H1 (cell line): ENCODE results near the gene FYB2. TPM values are rescaled to one million over a fixed set of nuclear protein-coding genes. Genes with fewer than 3 reads are reported as not detected.

Experiments
- CTCF ChIA-PET: fragments of 300-600 bp; sonication (Branson Sonifier 250); formaldehyde crosslinking; loops from one replicate; lab custom pipeline; 2021; ENCODE audit not compliant: partially characterized antibody; lab: Charles Lee
- POLR2A ChIA-PET: fragments of 300-600 bp; sonication (Branson Sonifier 250); formaldehyde crosslinking; loops from one replicate; lab custom pipeline; 2021; ENCODE audit warnings: inconsistent platforms; ENCODE audit not compliant: partially characterized antibody; lab: Charles Lee
- DNase-seq, 2 experiments: peaks; one replicate each; pipeline versions ENCODE4 v3.0.0 to v3.0.0-alpha.2; 2010 to 2022; ENCODE audit warnings: low spot score in 2 of 2, low read depth in 1 of 2, mixed read lengths in 1 of 2
- FAIRE-seq: peaks from 2 replicates; lab custom pipeline; 2011; peaks lifted over from hg19 to GRCh38; lab: Jason Lieb, UNC
- H2AFZ ChIP-seq: 2 replicates; pipeline ENCODE4 v1.8.1; 2012; ENCODE audit warnings: low read length, inconsistent platforms
- H2AK5ac ChIP-seq: 2 replicates; pipeline ENCODE4 v1.6.1; 2013; ENCODE audit warnings: low read depth, low read length
- H2BK120ac ChIP-seq: replicated peaks from 2 replicates; pipeline ENCODE3; 2013; ENCODE audit warnings: low read depth, low read length, inconsistent platforms
- H2BK12ac ChIP-seq: 2 replicates; pipeline ENCODE4 v1.6.1; 2013; ENCODE audit warnings: low read depth, low read length
- H2BK15ac ChIP-seq: 2 replicates; pipeline ENCODE4 v1.6.1; 2013; ENCODE audit warnings: low read length
- H2BK20ac ChIP-seq: 2 replicates; pipeline ENCODE4 v1.6.1; 2013; ENCODE audit warnings: low read length
- H2BK5ac ChIP-seq: 2 replicates; pipeline ENCODE4 v1.6.1; 2013; ENCODE audit warnings: low read depth, low read length
- H3K14ac ChIP-seq: 2 replicates; pipeline ENCODE4 v1.6.1; 2013; ENCODE audit warnings: inconsistent platforms; ENCODE audit not compliant: insufficient read length
- H3K18ac ChIP-seq: 2 replicates; pipeline ENCODE4 v1.6.1; 2013; ENCODE audit warnings: low read length; ENCODE audit errors: extremely low read depth
- H3K23ac ChIP-seq: 2 replicates; pipeline ENCODE4 v1.6.1; 2013; ENCODE audit warnings: inconsistent platforms; ENCODE audit not compliant: insufficient read length
- H3K23me2 ChIP-seq: 2 replicates; pipeline ENCODE4 v1.6.1; 2013; ENCODE audit warnings: low read depth, low read length
- H3K27ac ChIP-seq: 2 replicates; pipeline ENCODE4 v1.6.1; 2011; ENCODE audit warnings: low read depth, low read length, inconsistent platforms
- H3K27me3 ChIP-seq, 4 experiments: replicated peaks in 1 of 4; 1 replicate in 1 of 4; 2 replicates in 3 of 4; pipeline versions ENCODE4 v1.6.1 to v1.8.1; 2011 to 2013; ENCODE audit warnings: low read length in 3 of 4, mild to moderate bottlenecking in 3 of 4, inconsistent platforms in 2 of 4, mixed read lengths in 2 of 4, moderate library complexity in 1 of 4; ENCODE audit not compliant: control insufficient read depth in 3 of 4, insufficient read depth in 3 of 4; ENCODE audit errors: extremely low read depth in 1 of 4
- H3K36me3 ChIP-seq, 4 experiments: 2 replicates each; pipeline versions ENCODE4 v1.6.1 to v1.8.1; 2011 to 2013; ENCODE audit warnings: mild to moderate bottlenecking in 4 of 4, low read length in 3 of 4, moderate library complexity in 2 of 4, control low read depth in 1 of 4, inconsistent platforms in 1 of 4; ENCODE audit not compliant: insufficient read depth in 4 of 4, control insufficient read depth in 2 of 4
- H3K4ac ChIP-seq: replicated peaks from 2 replicates; pipeline ENCODE3; 2013; ENCODE audit warnings: low read length, low read depth, mixed read lengths, inconsistent platforms; ENCODE audit not compliant: insufficient read length
- H3K4me1 ChIP-seq, 4 experiments: replicated peaks in 1 of 4; 1 replicate in 1 of 4; 2 replicates in 3 of 4; pipeline versions ENCODE4 v1.6.1 to v1.8.1; 2011 to 2013; ENCODE audit warnings: low read length in 3 of 4, inconsistent platforms in 2 of 4, mixed read lengths in 1 of 4; ENCODE audit not compliant: insufficient read depth in 4 of 4, control insufficient read depth in 3 of 4
- H3K4me2 ChIP-seq, 2 experiments: 2 replicates each; pipeline versions ENCODE4 v1.6.1 to v1.8.1; 2011 to 2013; ENCODE audit warnings: low read depth in 2 of 2, low read length in 2 of 2, control low read depth in 1 of 2, inconsistent platforms in 1 of 2, mild to moderate bottlenecking in 1 of 2; ENCODE audit not compliant: insufficient read depth in 1 of 2
- H3K4me3 ChIP-seq, 4 experiments: fragments of 200-600, 300-600 bp in 1 of 4; sonication (generic), shearing (Covaris generic), sonication (Bioruptor Twin) in 1 of 4; 2 replicates each; pipeline versions ENCODE4 v1.5.1 to v1.8.1; 2011 to 2016; ENCODE audit warnings: low read length in 4 of 4, low read depth in 3 of 4, control low read depth in 2 of 4, inconsistent platforms in 2 of 4, mild to moderate bottlenecking in 2 of 4, mixed read lengths in 1 of 4, moderate library complexity in 1 of 4; ENCODE audit not compliant: insufficient read depth in 2 of 4; ENCODE audit errors: extremely low read depth in 1 of 4
- H3K56ac ChIP-seq: replicated peaks from 2 replicates; pipeline ENCODE3; 2013; ENCODE audit warnings: low read depth, mild to moderate bottlenecking, mixed read lengths, low read length, inconsistent platforms; ENCODE audit not compliant: insufficient read length
- H3K79me1 ChIP-seq: 2 replicates; pipeline ENCODE4 v1.6.1; 2013; ENCODE audit warnings: low read depth, low read length, control low read depth
- H3K79me2 ChIP-seq, 2 experiments: 2 replicates each; pipeline versions ENCODE4 v1.6.1 to v1.8.1; 2012 to 2013; ENCODE audit warnings: low read length in 2 of 2, mild to moderate bottlenecking in 2 of 2, inconsistent platforms in 1 of 2; ENCODE audit not compliant: insufficient read depth in 2 of 2, control insufficient read depth in 1 of 2
- H3K9ac ChIP-seq, 4 experiments: replicated peaks in 1 of 4; 1 replicate in 1 of 4; 2 replicates in 3 of 4; pipeline versions ENCODE4 v1.6.1 to v1.8.1; 2011 to 2013; ENCODE audit warnings: low read depth in 3 of 4, low read length in 3 of 4, control low read depth in 2 of 4, mild to moderate bottlenecking in 2 of 4, moderate library complexity in 2 of 4, inconsistent platforms in 1 of 4; ENCODE audit errors: extremely low read depth in 1 of 4
- H3K9me3 ChIP-seq, 2 experiments: 2 replicates each; pipeline versions ENCODE4 v1.6.1 to v1.8.1; 2012 to 2013; ENCODE audit warnings: mild to moderate bottlenecking in 2 of 2, moderate library complexity in 2 of 2, control low read depth in 1 of 2, inconsistent platforms in 1 of 2, low read depth in 1 of 2, low read length in 1 of 2, mixed read lengths in 1 of 2; ENCODE audit not compliant: insufficient read depth in 2 of 2
- H4K20me1 ChIP-seq, 2 experiments: replicated peaks in 1 of 2; 2 replicates each; pipeline versions ENCODE3 to v1.8.1; 2011 to 2013; ENCODE audit warnings: inconsistent platforms in 2 of 2, low read length in 2 of 2, mild to moderate bottlenecking in 1 of 2; ENCODE audit not compliant: insufficient read depth in 2 of 2, control insufficient read depth in 1 of 2
- H4K5ac ChIP-seq: 2 replicates; pipeline ENCODE4 v1.6.1; 2013; ENCODE audit warnings: low read length, low read depth, mixed read lengths, inconsistent platforms; ENCODE audit not compliant: insufficient read length
- H4K8ac ChIP-seq: 2 replicates; pipeline ENCODE4 v1.8.0; 2013; ENCODE audit warnings: mild to moderate bottlenecking, moderate library complexity, low read length, inconsistent platforms; ENCODE audit not compliant: insufficient read depth; ENCODE audit errors: extremely low read depth
- H4K91ac ChIP-seq: replicated peaks from 2 replicates; pipeline ENCODE3; 2013; ENCODE audit warnings: low read length, mixed read lengths, inconsistent platforms; ENCODE audit not compliant: insufficient read length
- SAP30 ChIP-seq: fragments of 300-600 bp; sonication (generic); IDR thresholded peaks from 2 replicates; pipeline ENCODE4 v1.7.1; 2012; ENCODE audit warnings: low read length, moderate library complexity, mild to moderate bottlenecking, inconsistent platforms; ENCODE audit not compliant: insufficient read depth, insufficient replicate concordance
- SP1 ChIP-seq: IDR thresholded peaks from 2 replicates; pipeline ENCODE4 v1.6.1; 2011; ENCODE audit warnings: low read depth, low read length
- ZNF274 ChIP-seq: IDR thresholded peaks from 2 replicates; pipeline ENCODE4 v1.7.0; 2012; ENCODE audit warnings: low read length, borderline replicate concordance; ENCODE audit errors: extremely low read depth
- WGBS, 2 experiments: shearing (Covaris generic) in 1 of 2; methylation state at CpG; one replicate each; pipeline versions ENCODE4 v1.1.6 to v1.1.7; 2013 to 2015; ENCODE audit warnings: low lambda C conversion rate in 2 of 2, mixed read lengths in 2 of 2, inconsistent platforms in 1 of 2, low coverage in 1 of 2, missing lambda C conversion rate in 1 of 2; ENCODE audit not compliant: insufficient replicate concordance in 2 of 2, insufficient coverage in 1 of 2, insufficient read length in 1 of 2; ENCODE audit errors: extremely low coverage in 1 of 2, missing lambda C conversion rate in 1 of 2; 5-methylcytosine and 5-hydroxymethylcytosine counted together
- polyA plus RNA-seq, 7 experiments: library from polyadenylated mRNA; depleted of rRNA in 3 of 7; stranded (reverse) in 5 of 7; unstranded in 2 of 7; fragments of >200 nt in 5 of 7; fragments of 200-250 nt in 2 of 7; gene quantifications; 1 replicate in 5 of 7; 2 replicates in 1 of 7; 4 replicates in 1 of 7; pipeline versions ENCODE4 v1.2.1 to v1.2.3, GENCODE V29; 2011 to 2013; ENCODE audit warnings: missing spikeins in 2 of 7, mixed read lengths in 2 of 7
- total RNA-seq: library from RNA; stranded (reverse); fragmentation: NEBNext Ultra II Directional; extraction: Animal tissue kit (Norgen Biotek cat#: 25700); gene quantifications from 2 replicates; pipeline ENCODE4 v1.2.1, GENCODE V29; 2021
- TF ChIP-seq, protein P1 (sequence below): IDR thresholded peaks from 2 replicates; pipeline ENCODE4 v1.6.1; 2011; ENCODE audit warnings: low read length, improper control_type of control experiment

Gene FYB2
- total and polyA plus RNA-seq, 2 of the 8 experiments (the other 6 are each of a cell fraction or from before 2014, with no cell fraction given), result 0.11 to 0.17 TPM

DNA sequence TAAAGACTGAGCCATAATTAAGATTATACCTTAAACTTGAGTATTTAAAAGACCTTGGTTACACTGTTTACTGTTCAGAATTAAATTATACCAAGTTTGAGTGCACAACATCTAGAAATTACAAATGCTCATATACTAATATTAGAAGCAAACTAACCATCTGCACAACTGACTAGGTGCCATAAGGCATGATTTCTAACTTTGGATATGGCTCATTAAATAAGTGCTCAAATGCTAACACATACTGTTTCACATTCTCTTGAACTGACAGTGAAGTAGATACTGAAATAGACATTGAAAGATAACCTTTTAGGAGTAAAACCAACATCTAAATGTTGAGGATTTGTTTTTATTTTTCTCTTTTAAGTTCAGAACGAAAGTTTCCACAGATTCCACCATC lies 100.0 kb downstream of the FYB2 start:
- POLR2A ChIA-PET, result no interaction called here
- Histone ChIP-seq H2BK20ac (no peak overlapping the region), H4K20me1 (no peaks in the 10 kb centered on the region), H3K9ac (no peak overlapping the region), H2BK5ac (no peak overlapping the region), H3K9me3 (no peaks in the 10 kb centered on the region), H3K14ac (no peak overlapping the region), H3K27ac (no peak overlapping the region), H2AK5ac (no peak overlapping the region), H3K4me1 (no peaks in the 10 kb centered on the region), H4K91ac (no peak overlapping the region), H3K27me3 (no peaks in the 10 kb centered on the region), H4K5ac (no peak overlapping the region), H2AFZ (no peak overlapping the region), H3K23me2 (no peaks in the 10 kb centered on the region), H3K79me2 (no peaks in the 10 kb centered on the region), H4K8ac (no peak overlapping the region), H2BK12ac (no peak overlapping the region), H3K79me1 (no peaks in the 10 kb centered on the region), H3K4me2 (no peak overlapping the region), H3K4me3 (no peak overlapping the region), H3K4ac (no peak overlapping the region), H3K56ac (no peak overlapping the region), H2BK120ac (no peak overlapping the region), H2BK15ac (no peak overlapping the region), H3K23ac (no peak overlapping the region), H3K36me3 (no peaks in the 10 kb centered on the region), H3K18ac (no peak overlapping the region)
- CTCF ChIA-PET, result no interaction called here
- FAIRE-seq, result no peak
- no peak for TF ChIP-seq SAP30
- TF ChIP-seq, protein P1, sequence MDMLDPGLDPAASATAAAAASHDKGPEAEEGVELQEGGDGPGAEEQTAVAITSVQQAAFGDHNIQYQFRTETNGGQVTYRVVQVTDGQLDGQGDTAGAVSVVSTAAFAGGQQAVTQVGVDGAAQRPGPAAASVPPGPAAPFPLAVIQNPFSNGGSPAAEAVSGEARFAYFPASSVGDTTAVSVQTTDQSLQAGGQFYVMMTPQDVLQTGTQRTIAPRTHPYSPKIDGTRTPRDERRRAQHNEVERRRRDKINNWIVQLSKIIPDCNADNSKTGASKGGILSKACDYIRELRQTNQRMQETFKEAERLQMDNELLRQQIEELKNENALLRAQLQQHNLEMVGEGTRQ, result no peak
- no peak for TF ChIP-seq ZNF274
- no peak for TF ChIP-seq SP1
- DNase-seq, result no peak
- 88% methylated on average over 1 of the region's 1 CpG; no CpG with 5 or more reads in 1 of the 2 experiments for WGBS, 2 experiments
